HG03280 (cell line): ENCODE data around the gene ZNF200.

Source experiments
- ATAC-seq: cut with Tn5 transposase; IDR thresholded peaks from one replicate; pipeline ENCODE4 v1.9.1; 2021; ENCODE audit warnings: mild to moderate bottlenecking, moderate library complexity; ENCODE audit not compliant: unreplicated experiment

Gene ZNF200

GRCh38 chr16:3179651-3180050 lies 55.3 kb downstream of the ZNF200 start:
- ATAC-seq = no peak

DNA sequence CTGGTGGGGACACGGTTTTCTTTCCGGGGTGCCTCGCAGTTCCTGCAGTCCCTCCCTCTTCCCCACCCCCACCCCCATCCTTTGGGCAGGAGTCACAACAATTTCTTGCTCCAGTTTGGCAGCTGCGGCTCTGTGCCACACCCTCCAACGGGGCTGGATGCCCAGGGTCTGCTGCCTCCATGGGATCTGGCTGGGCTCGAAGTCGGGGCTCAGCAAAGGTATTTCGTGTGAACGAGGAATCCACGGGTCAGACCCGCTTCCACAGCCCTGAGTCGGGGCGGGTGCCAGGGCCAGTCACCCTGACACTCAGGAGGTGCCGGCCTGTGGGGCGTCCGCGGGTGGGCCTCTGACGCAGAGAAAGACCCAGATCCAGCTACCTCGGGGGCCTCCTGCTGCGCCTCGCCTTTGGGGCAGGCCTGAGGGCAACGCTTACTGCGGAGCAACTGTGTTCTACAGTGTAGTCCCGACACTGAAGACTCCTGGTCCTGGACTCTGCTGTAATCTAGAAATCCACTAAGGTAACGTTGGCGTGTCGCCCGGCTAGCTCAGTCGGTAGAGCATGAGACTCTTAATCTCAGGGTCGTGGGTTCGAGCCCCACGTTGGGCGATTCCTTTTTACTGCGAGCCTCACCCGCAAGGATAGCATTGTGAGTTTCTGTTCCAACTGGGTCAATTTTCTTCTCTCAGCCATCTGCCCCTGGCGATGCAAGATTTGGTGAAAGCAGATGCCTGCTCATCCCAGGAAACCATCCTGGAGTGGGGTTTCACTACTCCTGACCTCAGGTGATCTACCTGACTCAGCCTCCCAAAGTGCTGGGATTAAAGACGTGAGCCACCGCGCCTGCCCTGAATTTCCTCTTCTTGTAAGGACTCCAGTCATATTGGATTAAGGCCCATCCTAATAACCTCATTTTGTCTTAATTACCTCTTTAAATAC lies 59.5 kb downstream of the ZNF200 start:
- no peak for ATAC-seq

DNA sequence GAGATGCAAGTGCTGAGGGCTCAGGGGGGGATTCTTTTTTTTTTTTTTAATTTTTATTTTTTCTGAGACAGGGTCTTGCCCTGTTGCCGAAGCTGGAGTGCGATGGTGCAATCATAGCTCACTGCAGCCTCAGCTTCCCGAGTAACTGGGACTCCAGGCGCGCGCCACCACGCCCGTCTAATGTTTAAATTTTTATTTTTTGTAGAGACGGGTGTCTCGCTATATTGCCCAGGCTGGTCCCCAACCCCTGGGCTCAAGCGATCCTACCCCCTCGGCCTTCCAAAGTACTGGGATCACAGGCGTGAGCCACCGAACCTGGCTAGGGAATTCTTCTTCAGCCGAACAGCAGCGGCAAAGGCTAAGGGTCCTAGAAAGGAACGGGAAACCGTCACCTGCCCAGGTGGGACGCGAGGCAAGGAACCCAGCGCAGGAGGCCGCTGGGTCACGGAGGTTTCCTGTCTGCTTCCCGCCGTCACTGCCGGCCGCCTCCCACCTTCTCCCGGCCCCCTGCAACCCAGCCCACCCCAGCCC lies 60.3 kb downstream of the ZNF200 start:
- no peak for ATAC-seq

GRCh38 chr16:3173892-3174617 lies 60.9 kb downstream of the ZNF200 start:
- no peak for ATAC-seq
